Measurements from ENCODE around the gene IRF2BP2. TPM values are rescaled to one million over a fixed set of nuclear protein-coding genes. Genes with fewer than 3 reads are reported as not detected.
"Not testable (repeated sequence)": the region's sequence is repeated elsewhere in the genome, so short reads cannot be mapped to it uniquely, and the experiment has no call there.

IRF2BP2 gene
- total RNA-seq, 2 donors from 2014 or later: 111 to 124 TPM

GRCh38 chr1:234638832-234639799 is 29.1 kb upstream of the IRF2BP2 start:
- H3K9me3 ChIP-seq: no peaks in the 10 kb centered on the region
- no peaks in the 10 kb centered on the region for H3K27me3 ChIP-seq (replicated peaks; ENCODE audit: insufficient read depth)
- H3K36me3 ChIP-seq: no peaks in the 10 kb centered on the region
- DNase-seq (ENCODE audit: low spot score): no peak
- TF ChIP-seq CTCF (IDR thresholded peaks at IDR 0.05) (no peak), POLR2AphosphoS5 (IDR thresholded peaks at IDR 0.05) (no peak), POLR2A (IDR thresholded peaks at IDR 0.05) (no peak)
- no peaks in the 10 kb centered on the region for H3K4me1 ChIP-seq (replicated peaks)
- H3K27ac ChIP-seq: no peak overlapping the region
- H3K4me3 ChIP-seq: no peak overlapping the region
- intact Hi-C loops (cut with DNase I): no loop called here
- WGBS: 73% methylated on average over 4 of the region's 4 CpGs

- H3K9me3 ChIP-seq; H3K4me3 ChIP-seq; DNase-seq (ENCODE audit: low spot score); H3K27ac ChIP-seq; H3K4me1 ChIP-seq (replicated peaks); H3K27me3 ChIP-seq (replicated peaks; ENCODE audit: insufficient read depth); intact Hi-C loops (cut with DNase I); H3K36me3 ChIP-seq: not testable (repeated sequence)
- 90% methylated on average over 9 of the region's 9 CpGs for WGBS
Observed at GRCh38 chr1:234634922-234635321, 24.9 kb upstream of the IRF2BP2 start.

- 95% methylated on average over 7 of the region's 7 CpGs for WGBS
- H3K4me1 ChIP-seq (replicated peaks): no peaks in the 10 kb centered on the region
- no peak for DNase-seq (ENCODE audit: low spot score)
- no peaks in the 10 kb centered on the region for H3K9me3 ChIP-seq
- TF ChIP-seq POLR2A (IDR thresholded peaks at IDR 0.05) (no peak), POLR2AphosphoS5 (IDR thresholded peaks at IDR 0.05) (no peak), CTCF (IDR thresholded peaks at IDR 0.05) (no peak)
- H3K4me3 ChIP-seq: no peak overlapping the region
- H3K27me3 ChIP-seq (replicated peaks; ENCODE audit: insufficient read depth): no peaks in the 10 kb centered on the region
- intact Hi-C loops (cut with DNase I): no loop called here
- no peaks in the 10 kb centered on the region for H3K36me3 ChIP-seq
- no peak overlapping the region for H3K27ac ChIP-seq
Observed at GRCh38 chr1:234634387-234634786, 24.4 kb upstream of the IRF2BP2 start.

GRCh38 chr1:234633246-234634003 is 23.4 kb upstream of the IRF2BP2 start:
- no peak for TF ChIP-seq POLR2A (IDR thresholded peaks at IDR 0.05)
- TF ChIP-seq POLR2AphosphoS5 (IDR thresholded peaks at IDR 0.05): no peak
- no peak for TF ChIP-seq CTCF (IDR thresholded peaks at IDR 0.05)
- Histone ChIP-seq H3K27me3 (replicated peaks; ENCODE audit: insufficient read depth) (no peaks in the 10 kb centered on the region), H3K27ac (no peak overlapping the region), H3K9me3 (no peaks in the 10 kb centered on the region), H3K4me1 (replicated peaks) (no peaks in the 10 kb centered on the region), H3K36me3 (no peaks in the 10 kb centered on the region), H3K4me3 (no peak overlapping the region)
- no peak for DNase-seq (ENCODE audit: low spot score)
- 70% methylated on average over 6 of the region's 6 CpGs for WGBS
- intact Hi-C loops (cut with DNase I): no loop called here

GRCh38 chr1:234632225-234632624 is 22.2 kb upstream of the IRF2BP2 start:
- Histone ChIP-seq H3K36me3 (no peaks in the 10 kb centered on the region), H3K27me3 (replicated peaks; ENCODE audit: insufficient read depth) (no peaks in the 10 kb centered on the region), H3K4me1 (replicated peaks) (no peaks in the 10 kb centered on the region), H3K9me3 (no peaks in the 10 kb centered on the region), H3K27ac (no peak overlapping the region), H3K4me3 (no peak overlapping the region)
- no peak for TF ChIP-seq POLR2A (IDR thresholded peaks at IDR 0.05)
- no peak for TF ChIP-seq POLR2AphosphoS5 (IDR thresholded peaks at IDR 0.05)
- no peak for TF ChIP-seq CTCF (IDR thresholded peaks at IDR 0.05)
- DNase-seq (ENCODE audit: low spot score): no peak
- intact Hi-C loops (cut with DNase I): no loop called here
